KOPT-K1 (cell line): Measurements from ENCODE around the gene AJAP1.

Experiments used
- H3K27ac ChIP-seq: fragments of 200-600 bp; sonication (generic); 2 replicates; pipeline ENCODE4 v1.5.1; 2016; ENCODE audit warnings: antibody characterized with exemption, mild to moderate bottlenecking, low read depth, low read length; ENCODE audit not compliant: poor library complexity, severe bottlenecking
- H3K36me3 ChIP-seq: fragments of 200-600 bp; sonication (generic); 2 replicates; pipeline ENCODE4 v1.5.1; 2017; ENCODE audit warnings: antibody characterized with exemption, mild to moderate bottlenecking, low read length, moderate library complexity; ENCODE audit not compliant: insufficient read depth
- H3K9me3 ChIP-seq: fragments of 200-600 bp; sonication (generic); 2 replicates; pipeline ENCODE4 v1.5.1; 2017; ENCODE audit warnings: antibody characterized with exemption, low read length, mild to moderate bottlenecking; ENCODE audit not compliant: insufficient read depth, poor library complexity, severe bottlenecking

Gene AJAP1

GRCh38 chr1:4624141-4624715, 30.2 kb upstream of the AJAP1 start:
- no peaks in the 10 kb centered on the region for H3K36me3 ChIP-seq
- no peaks in the 10 kb centered on the region for H3K9me3 ChIP-seq

DNA sequence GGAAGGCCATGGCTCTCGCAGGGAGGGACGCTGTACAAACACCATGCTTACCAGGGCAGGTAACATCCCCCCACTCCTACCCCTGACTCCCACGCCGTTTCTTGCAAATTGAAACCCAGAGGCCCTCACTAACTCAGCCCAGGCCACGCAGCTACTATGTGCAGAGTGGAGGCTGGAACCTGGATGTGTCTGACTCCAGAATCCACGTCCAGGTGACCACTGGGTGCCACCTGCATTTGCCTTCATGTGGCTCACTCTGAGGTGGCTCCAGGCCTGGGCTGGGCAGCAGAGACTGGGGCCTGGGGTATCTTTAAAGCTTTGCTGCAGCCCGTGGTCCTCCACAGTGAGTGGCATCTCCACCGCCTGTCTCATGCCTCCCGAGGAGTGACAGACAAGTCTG, 29.6 kb upstream of the AJAP1 start:
- Histone ChIP-seq H3K36me3 (no peaks in the 10 kb centered on the region), H3K27ac (no peak overlapping the region), H3K9me3 (no peaks in the 10 kb centered on the region)

More at GRCh38 chr1:4624141-4624715, 30.2 kb upstream of the AJAP1 start:
- no peak overlapping the region for H3K27ac ChIP-seq

- H3K9me3 ChIP-seq, result no peaks in the 10 kb centered on the region
- H3K27ac ChIP-seq, result no peak overlapping the region
- no peaks in the 10 kb centered on the region for H3K36me3 ChIP-seq
These were observed 28.3 kb upstream of the AJAP1 start for GRCh38 chr1:4626061-4626460.

DNA sequence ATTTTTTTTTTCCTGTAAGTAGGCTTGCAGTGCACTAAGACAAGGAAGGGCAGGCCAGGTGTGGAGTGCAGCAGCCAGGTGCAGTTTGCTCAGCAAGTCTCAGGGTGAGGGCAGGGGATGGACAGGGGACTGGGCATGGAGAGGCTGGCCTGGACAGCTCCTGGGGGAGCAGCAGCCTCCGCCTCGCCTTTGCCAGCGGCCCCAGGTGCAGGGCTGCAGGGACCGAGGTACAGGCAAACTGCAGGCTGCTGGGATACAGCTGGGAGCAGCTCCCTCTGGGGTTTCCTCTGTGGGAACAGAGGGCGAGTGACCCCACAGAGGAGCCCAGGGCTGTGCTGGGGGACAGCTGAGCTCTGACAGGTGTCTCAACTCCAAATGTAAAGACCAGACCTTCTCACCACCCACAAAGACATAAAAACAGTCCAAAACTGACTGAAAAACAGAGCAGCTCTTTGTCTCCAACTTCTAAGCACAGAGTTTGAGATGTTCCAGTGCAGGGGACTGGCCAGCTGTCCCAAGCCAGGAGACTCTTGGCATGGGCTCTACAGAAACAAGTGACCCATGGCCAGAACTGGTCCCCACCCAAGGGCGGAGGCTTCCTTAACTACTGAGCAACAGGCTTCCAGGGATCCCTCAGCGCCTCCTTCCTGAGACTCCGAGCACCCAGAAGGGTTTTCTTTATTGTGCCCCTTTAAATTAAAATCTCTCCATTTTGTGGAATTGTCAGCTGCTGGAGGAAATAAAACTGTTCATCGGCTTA, 27.7 kb upstream of the AJAP1 start:
- no peak overlapping the region for H3K27ac ChIP-seq
- H3K36me3 ChIP-seq, result no peaks in the 10 kb centered on the region
- H3K9me3 ChIP-seq, result no peaks in the 10 kb centered on the region

GRCh38 chr1:4627353-4627752, 27.1 kb upstream of the AJAP1 start:
- no peak overlapping the region for H3K27ac ChIP-seq
- no peaks in the 10 kb centered on the region for H3K36me3 ChIP-seq
- H3K9me3 ChIP-seq, result no peaks in the 10 kb centered on the region

DNA sequence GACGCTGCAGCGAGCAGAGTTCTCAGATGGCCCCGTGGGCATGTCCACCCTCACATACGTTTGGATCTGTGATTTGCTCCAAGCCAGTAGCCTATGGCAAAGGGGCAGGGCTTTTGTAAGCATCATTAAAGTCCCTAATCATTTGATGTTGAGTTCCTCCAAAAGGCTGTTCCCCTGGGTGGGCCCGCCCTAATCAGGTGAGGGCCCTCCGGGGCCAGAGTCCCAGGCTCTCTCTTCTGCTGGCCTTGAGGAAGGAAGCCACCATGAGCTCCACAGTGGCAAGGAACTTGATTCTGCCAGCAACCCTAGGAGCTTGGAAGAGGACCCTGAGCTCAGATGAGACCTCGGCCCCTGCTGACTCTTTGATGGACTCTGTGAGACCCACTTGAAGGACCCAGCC, 25.4 kb upstream of the AJAP1 start:
- no peaks in the 10 kb centered on the region for H3K36me3 ChIP-seq
- no peak overlapping the region for H3K27ac ChIP-seq
- H3K9me3 ChIP-seq, result no peaks in the 10 kb centered on the region

DNA sequence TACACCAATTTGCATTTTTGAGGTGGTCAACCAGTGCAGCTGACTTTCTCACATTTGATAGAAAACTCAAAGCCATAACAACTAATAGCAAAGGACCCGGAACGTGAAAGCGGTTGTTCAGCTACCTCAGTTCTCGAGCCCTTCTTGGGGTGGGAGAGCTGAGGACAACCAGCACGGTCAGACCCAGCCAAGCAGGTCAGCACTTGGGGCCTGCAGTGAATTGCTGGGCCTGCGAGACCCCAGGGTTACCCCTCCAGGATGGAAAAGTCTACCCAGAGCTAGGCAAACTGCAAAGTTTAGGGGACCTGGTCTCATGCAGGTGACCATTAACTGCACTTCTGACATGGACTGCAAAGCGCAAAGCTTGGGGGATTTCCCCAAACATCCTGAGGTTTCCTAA, 23.8 kb upstream of the AJAP1 start:
- Histone ChIP-seq H3K27ac (no peak overlapping the region), H3K9me3 (no peaks in the 10 kb centered on the region), H3K36me3 (no peaks in the 10 kb centered on the region)

GRCh38 chr1:4631321-4631720, 23.1 kb upstream of the AJAP1 start:
- H3K9me3 ChIP-seq, result no peaks in the 10 kb centered on the region
- H3K27ac ChIP-seq, result no peak overlapping the region
- H3K36me3 ChIP-seq, result no peaks in the 10 kb centered on the region

DNA sequence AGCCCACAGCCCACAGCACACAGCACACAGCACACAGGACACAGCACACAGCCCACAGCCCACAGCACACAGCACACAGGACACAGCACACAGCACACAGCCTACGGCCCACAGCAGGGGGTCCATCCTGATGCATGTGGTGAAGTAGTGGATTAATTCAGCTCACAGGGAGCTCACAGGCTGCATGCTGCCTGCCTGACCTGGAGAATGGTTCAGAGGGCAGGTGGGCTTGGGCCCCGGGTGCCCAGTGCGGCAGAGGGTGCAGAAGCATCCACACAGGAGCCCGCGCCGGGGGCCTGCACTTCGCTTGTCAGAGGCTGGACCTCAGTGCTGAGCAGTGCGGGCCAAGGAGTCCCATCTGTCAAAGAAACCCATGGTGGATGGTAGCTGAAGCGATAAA, 21.1 kb upstream of the AJAP1 start:
- Histone ChIP-seq H3K9me3 (no peaks in the 10 kb centered on the region), H3K27ac (no peak overlapping the region), H3K36me3 (no peaks in the 10 kb centered on the region)

DNA sequence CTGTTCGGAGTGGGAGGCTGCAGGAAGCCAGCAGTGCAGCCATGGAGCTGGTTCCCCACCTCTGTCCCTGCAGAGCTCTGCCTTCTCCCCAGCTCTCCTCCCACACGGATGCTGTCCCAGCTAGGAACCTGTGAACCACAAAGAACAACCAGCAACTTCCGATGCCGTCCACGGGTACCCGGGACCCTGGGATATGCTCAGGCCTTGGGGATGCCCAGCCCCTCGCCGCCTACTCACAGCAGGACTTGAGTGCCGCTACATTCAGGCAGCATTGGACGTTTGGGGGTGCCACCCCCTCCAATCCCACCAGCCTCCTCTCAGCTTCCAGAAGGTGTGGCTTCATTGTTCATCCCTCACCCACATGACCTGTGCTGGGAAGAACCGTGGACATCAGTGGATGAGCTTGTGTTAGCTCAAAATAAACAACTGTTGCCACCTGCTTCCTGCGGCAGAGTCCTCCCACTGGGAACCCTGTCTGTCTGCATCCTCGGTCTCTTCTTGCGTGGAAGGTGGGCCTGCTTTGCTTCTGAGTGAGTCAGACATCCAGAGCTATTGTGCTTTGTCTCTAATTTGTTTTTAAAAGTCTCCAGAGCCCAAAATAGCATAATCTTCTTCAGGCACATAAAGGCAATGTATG, 20.1 kb upstream of the AJAP1 start:
- no peaks in the 10 kb centered on the region for H3K9me3 ChIP-seq

GRCh38 chr1:4634793-4635406, 19.5 kb upstream of the AJAP1 start:
- H3K9me3 ChIP-seq, result no peaks in the 10 kb centered on the region
- no peak overlapping the region for H3K27ac ChIP-seq
- no peaks in the 10 kb centered on the region for H3K36me3 ChIP-seq

More for the DNA sequence above, 20.1 kb upstream of the AJAP1 start:
- Histone ChIP-seq H3K36me3 (no peaks in the 10 kb centered on the region), H3K27ac (no peak overlapping the region)

- Histone ChIP-seq H3K36me3 (no peaks in the 10 kb centered on the region), H3K9me3 (no peaks in the 10 kb centered on the region), H3K27ac (no peak overlapping the region)
These were observed 18.2 kb upstream of the AJAP1 start for GRCh38 chr1:4636186-4636585.

DNA sequence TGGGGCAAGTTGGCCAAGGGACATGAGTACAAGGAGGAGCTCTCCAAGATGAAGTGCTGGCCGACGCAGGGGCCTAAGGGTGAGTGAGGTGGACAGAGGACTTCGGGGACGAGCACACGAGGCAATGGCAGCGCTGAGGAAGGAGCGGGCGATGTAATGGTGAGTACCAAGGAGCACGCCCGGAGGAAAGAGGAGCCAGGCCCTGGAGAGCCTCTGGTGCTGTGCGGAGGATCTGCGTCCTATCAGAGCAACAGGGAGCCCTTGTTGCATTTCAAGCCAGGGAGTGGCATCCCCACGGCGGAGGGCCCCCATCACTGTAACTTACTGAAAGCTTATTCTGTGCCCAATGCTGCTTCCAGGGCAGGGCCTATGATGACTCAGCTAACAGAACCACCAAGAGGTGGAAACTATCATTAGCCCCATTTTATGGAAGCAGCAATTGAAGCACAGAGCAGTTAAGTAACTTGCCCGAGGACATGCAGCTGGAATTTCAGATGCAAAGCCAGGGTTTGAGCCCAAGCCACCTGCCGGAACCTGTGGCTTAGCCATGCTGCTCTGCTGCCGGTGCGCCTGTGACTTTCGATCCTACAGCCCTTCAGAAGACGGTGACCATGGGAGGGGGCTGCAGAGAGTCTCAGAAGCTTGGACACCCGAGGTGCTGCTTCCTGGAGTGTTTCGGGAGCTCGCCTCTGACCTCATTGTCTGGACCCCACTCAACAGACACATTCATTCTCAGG, 17.6 kb upstream of the AJAP1 start:
- Histone ChIP-seq H3K9me3 (no peaks in the 10 kb centered on the region), H3K36me3 (no peaks in the 10 kb centered on the region), H3K27ac (no peak overlapping the region)

DNA sequence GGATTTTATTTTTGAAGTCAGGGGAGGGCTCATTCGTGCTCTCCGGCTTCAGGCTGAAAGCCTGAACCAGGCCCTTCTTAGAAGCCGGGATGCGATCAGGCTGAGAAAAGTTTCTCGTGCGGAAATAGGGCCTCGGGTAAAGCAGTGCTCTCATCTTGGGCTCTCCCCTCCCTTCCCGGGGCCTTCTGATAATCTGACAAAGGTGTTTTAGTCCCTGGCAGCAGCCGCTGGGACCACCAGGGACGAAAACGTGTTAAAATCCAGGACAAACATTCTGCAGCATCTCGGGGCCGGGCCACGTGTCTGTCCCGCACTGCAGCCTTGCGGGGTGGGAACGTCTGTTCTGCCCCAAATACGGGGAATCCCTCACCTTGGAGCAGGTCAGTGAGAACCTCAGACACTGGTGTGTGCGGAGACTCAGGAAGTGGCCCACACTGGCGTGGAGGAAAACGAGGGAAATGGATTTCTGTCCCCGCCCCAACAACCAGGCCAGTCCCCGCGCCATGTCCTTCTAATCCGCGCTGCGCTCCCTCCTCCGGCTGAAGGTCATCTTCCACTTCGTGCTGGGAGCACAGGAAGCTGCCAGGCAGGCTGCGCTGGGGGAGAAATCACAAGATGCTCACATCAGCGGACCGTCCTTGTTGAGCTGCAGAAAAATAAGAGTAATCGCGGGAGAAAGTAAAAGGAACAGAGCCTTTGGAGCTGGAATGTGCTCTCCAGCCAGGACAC, 16.6 kb upstream of the AJAP1 start:
- no peaks in the 10 kb centered on the region for H3K36me3 ChIP-seq
- no peak overlapping the region for H3K27ac ChIP-seq
- H3K9me3 ChIP-seq, result no peaks in the 10 kb centered on the region
